ENCODE measurements around the gene SULT1B1.

The SULT1B1 gene

DNA sequence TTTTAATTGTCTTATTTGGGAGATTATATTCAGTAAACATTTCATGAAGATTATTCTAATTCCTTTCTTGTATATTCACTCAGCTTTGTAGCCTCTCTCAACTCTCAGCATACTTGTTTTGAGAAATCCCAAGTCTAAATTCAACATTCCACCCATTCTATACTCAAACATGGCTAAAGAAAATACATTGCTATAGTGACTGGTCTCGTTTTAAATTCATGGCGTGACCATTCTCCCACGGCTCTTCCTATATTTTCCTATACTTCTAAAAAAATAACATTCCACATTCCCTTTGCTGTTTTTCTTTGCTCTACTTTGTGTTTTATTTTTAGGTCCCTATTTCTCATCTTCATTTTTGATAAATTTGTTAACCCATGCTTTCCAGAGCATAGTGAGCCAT is 58.2 kb downstream of the SULT1B1 start:
- in situ Hi-C loops (cut with MboI; ENCODE audit: low sequenced_read_pairs), result no loop called here

DNA sequence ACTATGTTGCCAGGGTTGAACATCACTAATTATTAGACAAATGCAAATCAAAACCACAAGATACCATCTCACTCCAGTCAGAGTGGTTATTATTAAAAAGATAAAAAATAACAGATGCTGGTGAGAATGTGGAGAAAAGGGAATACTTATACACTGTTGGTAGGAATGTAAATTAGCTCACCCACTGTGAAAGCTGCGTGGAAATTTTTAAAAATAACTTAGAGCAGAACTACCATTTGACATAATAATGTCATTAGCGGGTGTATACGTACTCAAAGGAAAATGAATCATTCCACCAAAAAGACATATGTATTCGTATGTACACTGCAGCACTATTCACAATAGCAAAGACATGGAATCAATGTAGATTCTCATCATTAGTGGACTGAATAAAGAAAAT is 58.7 kb downstream of the SULT1B1 start:
- in situ Hi-C loops (cut with MboI; ENCODE audit: low sequenced_read_pairs), result no loop called here

DNA sequence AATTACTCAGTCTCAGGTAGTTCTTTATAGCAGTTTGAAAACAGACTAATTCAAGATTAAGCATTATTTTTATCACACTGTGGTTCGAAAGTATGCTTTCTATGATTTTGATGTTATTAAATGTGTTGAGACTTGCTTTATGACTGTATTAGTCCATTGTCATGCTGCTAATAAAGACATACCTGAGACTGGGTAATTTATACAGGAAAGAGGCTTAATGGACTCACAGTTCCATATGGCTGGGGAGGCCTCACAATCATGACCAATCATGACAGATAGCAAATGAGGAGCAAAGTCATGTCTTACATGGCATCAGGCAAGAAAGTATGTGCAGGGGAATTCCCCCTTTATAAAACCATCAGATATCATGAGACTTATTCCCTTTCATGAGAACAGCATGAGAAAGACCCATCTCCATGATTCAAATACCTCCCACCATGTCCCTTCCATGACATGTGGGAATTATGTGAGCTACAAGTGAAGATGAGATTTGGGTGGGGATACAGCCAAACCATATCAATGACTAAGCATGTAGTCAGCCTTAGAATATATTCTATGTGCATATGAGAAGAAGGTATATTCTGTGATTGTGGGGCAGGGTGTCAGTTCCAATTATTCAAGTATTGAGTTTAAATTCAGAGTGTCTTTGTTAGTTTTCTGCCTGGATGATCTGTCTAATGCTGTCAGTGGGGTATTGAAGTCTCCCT is 62.7 kb downstream of the SULT1B1 start:
- in situ Hi-C loops (cut with MboI; ENCODE audit: low sequenced_read_pairs), result loop anchor here (10.0 to 25.0 kb wide), 2 partner anchors 187 to 490 kb away; partner anchors contain the start of gene ODAM

DNA sequence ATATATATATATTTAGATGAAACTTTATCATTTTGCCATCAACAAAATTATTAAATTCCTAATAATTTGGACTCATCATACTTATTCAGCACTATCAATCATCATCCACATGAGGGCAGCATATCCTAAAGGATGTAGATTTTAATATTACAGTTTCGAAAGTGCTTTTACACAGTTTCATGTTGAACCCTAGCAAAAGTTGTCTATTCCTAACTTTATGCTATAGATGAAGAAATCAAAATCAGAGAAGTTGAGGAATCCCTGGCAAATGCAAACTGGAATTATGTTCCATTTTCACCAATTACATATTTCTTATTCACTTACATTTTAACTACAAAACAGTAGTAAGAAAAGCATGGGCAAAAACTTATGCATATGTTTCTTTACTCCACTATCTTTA is 70.8 kb downstream of the SULT1B1 start:
- in situ Hi-C loops (cut with MboI; ENCODE audit: low sequenced_read_pairs), result loop anchor here (25.0 kb wide), 1 partner anchor 498 kb away; the partner anchor contains the start of gene ODAM

DNA sequence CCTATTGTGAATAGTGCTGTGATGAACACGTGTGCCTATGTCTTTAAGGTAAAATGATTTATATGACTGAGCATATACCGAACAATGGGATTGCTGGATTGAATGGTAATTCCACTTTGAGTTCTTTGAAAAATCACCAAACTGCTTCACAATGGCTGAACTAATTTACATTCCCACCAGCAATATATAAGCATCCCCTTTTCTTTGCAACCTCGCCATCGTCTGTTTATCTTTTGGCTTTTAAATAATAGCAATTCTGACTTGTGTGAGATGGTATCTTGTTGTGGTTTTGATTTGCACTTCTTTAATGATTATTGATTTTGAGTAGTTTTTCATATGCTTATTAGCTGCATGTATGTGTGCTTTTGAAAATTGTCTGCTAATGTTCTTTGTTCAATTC is 75.6 kb downstream of the SULT1B1 start:
- in situ Hi-C loops (cut with MboI; ENCODE audit: low sequenced_read_pairs), result loop anchor here (25.0 kb wide), 1 partner anchor 502 kb away; the partner anchor contains the start of gene ODAM
